NCI-H2081 treated with DMSO at 0.1 percent for 48 hours (cell line): Measurements from ENCODE around the gene VPS13D.
"Not testable (repeated sequence)": the region's sequence is repeated elsewhere in the genome, so short reads cannot be mapped to it uniquely, and the experiment has no call there.

Experiments
- DNase-seq: peaks from one replicate; lab custom pipeline; 2025; lab: John Stamatoyannopoulos, UW

Gene VPS13D

GRCh38 chr1:12450090-12450755, 220.4 kb downstream of the VPS13D start:
- no peak for DNase-seq

- DNase-seq = no peak
Observed at GRCh38 chr1:12450756-12451559, 221.1 kb downstream of the VPS13D start.

GRCh38 chr1:12451560-12451900, 221.7 kb downstream of the VPS13D start:
- no peak for DNase-seq

GRCh38 chr1:12452262-12452661, 222.4 kb downstream of the VPS13D start:
- DNase-seq = no peak

- no peak for DNase-seq
Observed at GRCh38 chr1:12453400-12454343, 223.8 kb downstream of the VPS13D start.

- no peak for DNase-seq
Observed at GRCh38 chr1:12454406-12455391, 224.9 kb downstream of the VPS13D start.

- DNase-seq = not testable (repeated sequence)
Observed at GRCh38 chr1:12456081-12456480, 226.3 kb downstream of the VPS13D start.

- no peak for DNase-seq
Observed at GRCh38 chr1:12456979-12457378, 227.1 kb downstream of the VPS13D start.

- DNase-seq = no peak
Observed at GRCh38 chr1:12457771-12458170, 227.9 kb downstream of the VPS13D start.

- DNase-seq = no peak
Observed at GRCh38 chr1:12458571-12458970, 228.7 kb downstream of the VPS13D start.

GRCh38 chr1:12460121-12460520, 230.3 kb downstream of the VPS13D start:
- no peak for DNase-seq

- DNase-seq = peak; percentile 26
Observed at GRCh38 chr1:12460911-12461621, 231.2 kb downstream of the VPS13D start.

- no peak for DNase-seq
Observed at GRCh38 chr1:12461754-12462153, 231.9 kb downstream of the VPS13D start.

- DNase-seq = no peak
Observed at GRCh38 chr1:12462586-12462985, 232.8 kb downstream of the VPS13D start.

GRCh38 chr1:12464045-12464461, 234.2 kb downstream of the VPS13D start:
- DNase-seq = no peak

GRCh38 chr1:12464598-12465056, 234.8 kb downstream of the VPS13D start:
- DNase-seq = no peak

- DNase-seq = no peak
Observed at GRCh38 chr1:12465126-12465525, 235.3 kb downstream of the VPS13D start.

- no peak for DNase-seq
Observed at GRCh38 chr1:12466816-12467215, 237.0 kb downstream of the VPS13D start.

GRCh38 chr1:12467570-12468286, 237.9 kb downstream of the VPS13D start:
- DNase-seq = no peak

- DNase-seq = no peak
Observed at GRCh38 chr1:12468323-12468722, 238.5 kb downstream of the VPS13D start.
